HCT116 (cell line): ENCODE results near the gene PSMC2. TPM values are rescaled to one million over a fixed set of nuclear protein-coding genes. Genes with fewer than 3 reads are reported as not detected.

Source experiments
- ATAC-seq: fragments of 200-7000 bp; cut with Tn5 transposase; 2 replicates; pipeline ENCODE4 v1.9.1; 2020; ENCODE audit warnings: mild to moderate bottlenecking, moderate library complexity
- BruUV-seq: library from RNA; stranded (reverse); fragments of 400-500 nt; replicated peaks from 2 replicates; lab custom pipeline; 2021; lab: Mats Ljungman, UMichigan
- CTCF ChIA-PET: fragments of 300-600 bp; sonication (Branson Sonifier 250); formaldehyde crosslinking; loops from one replicate; lab custom pipeline; 2021; ENCODE audit warnings: antibody characterized with exemption; lab: Charles Lee
- POLR2A ChIA-PET: fragments of 300-600, 350-600 bp; sonication (Branson Sonifier 250); formaldehyde crosslinking; loops from one replicate; lab custom pipeline; 2021; ENCODE audit warnings: antibody characterized with exemption; lab: Charles Lee
- RAD21 ChIA-PET, 2 experiments: fragments of 300-600 bp; sonication (Branson Sonifier 250); formaldehyde crosslinking; loops; one replicate each; lab custom pipeline; 2023; ENCODE audit warnings: low total read pairs in 2 of 2; ENCODE audit not compliant: uncharacterized antibody in 2 of 2, unreplicated experiment in 2 of 2, low non-redundant PET in 1 of 2; lab: Charles Lee
- DNase-seq: peaks from one replicate; pipeline ENCODE4 v3.0.0-alpha.2; 2010; ENCODE audit warnings: low read depth, low spot score
- H2AFZ ChIP-seq: fragments of 200-600 bp; shearing (Covaris generic), sonication (generic); 2 replicates; pipeline ENCODE4 v1.6.1; 2017; ENCODE audit warnings: low read depth, mixed run types, mixed read lengths, antibody characterized with exemption, low read length; ENCODE audit not compliant: poor library complexity, severe bottlenecking
- H3K27ac ChIP-seq: 2 replicates; pipeline ENCODE4 v1.5.1; 2012; ENCODE audit warnings: low read depth, low read length
- H3K27me3 ChIP-seq: fragments of 200-600 bp; sonication (generic); 2 replicates; pipeline ENCODE4 v1.6.1; 2016; ENCODE audit warnings: mixed run types, low read length, mixed read lengths; ENCODE audit not compliant: insufficient read depth
- H3K36me3 ChIP-seq, 2 experiments: fragments of 200-500 bp in 1 of 2; fragments of 200-600 bp in 1 of 2; sonication (Bioruptor generic) in 1 of 2; sonication (generic) in 1 of 2; 2 replicates each; pipeline versions ENCODE4 v1.5.1 to v1.6.1; 2014 to 2016; ENCODE audit warnings: low read length in 2 of 2, inconsistent platforms in 1 of 2, mixed read lengths in 1 of 2, mixed run types in 1 of 2; ENCODE audit not compliant: insufficient read depth in 2 of 2, control insufficient read depth in 1 of 2
- H3K4me1 ChIP-seq, 2 experiments: fragments of 200-600 bp in 1 of 2; sonication (generic) in 1 of 2; 2 replicates each; pipeline versions ENCODE4 v1.5.1 to v1.6.1; 2012 to 2017; ENCODE audit warnings: low read length in 2 of 2, inconsistent platforms in 1 of 2, mild to moderate bottlenecking in 1 of 2, mixed read lengths in 1 of 2, mixed run types in 1 of 2, moderate library complexity in 1 of 2; ENCODE audit not compliant: insufficient read depth in 2 of 2, control insufficient read depth in 1 of 2
- H3K4me2 ChIP-seq: fragments of 200-600 bp; sonication (generic); 2 replicates; pipeline ENCODE4 v1.6.1; 2017; ENCODE audit warnings: mixed run types, low read length, mixed read lengths
- H3K4me3 ChIP-seq, 2 experiments: fragments of 200-600 bp in 1 of 2; sonication (generic) in 1 of 2; replicated peaks in 1 of 2; 2 replicates each; pipeline ENCODE4 v1.5.1; 2011 to 2016; ENCODE audit warnings: low read length in 2 of 2, control low read depth in 1 of 2, low read depth in 1 of 2, mild to moderate bottlenecking in 1 of 2, mixed read lengths in 1 of 2, mixed run types in 1 of 2
- H3K79me2 ChIP-seq: fragments of 200-600 bp; sonication (generic); 2 replicates; pipeline ENCODE4 v1.6.1; 2017; ENCODE audit warnings: mild to moderate bottlenecking, mixed run types, low read length, moderate library complexity, mixed read lengths; ENCODE audit not compliant: insufficient read depth
- H3K9ac ChIP-seq: fragments of 200-600 bp; sonication (generic); 2 replicates; pipeline ENCODE4 v1.6.1; 2016; ENCODE audit warnings: low read length, mixed read lengths
- H3K9me2 ChIP-seq: fragments of 200-600 bp; sonication (generic), shearing (Covaris generic); 2 replicates; pipeline ENCODE4 v1.6.1; 2017; ENCODE audit warnings: mixed run types, mild to moderate bottlenecking, moderate library complexity; ENCODE audit not compliant: insufficient read depth
- H3K9me3 ChIP-seq, 2 experiments: fragments of 200-500 bp in 1 of 2; fragments of 200-600 bp in 1 of 2; sonication (Bioruptor generic) in 1 of 2; sonication (generic) in 1 of 2; 2 replicates each; pipeline ENCODE4 v1.6.1; 2014 to 2017; ENCODE audit warnings: low read length in 2 of 2, mixed read lengths in 2 of 2, inconsistent platforms in 1 of 2, low read depth in 1 of 2, mild to moderate bottlenecking in 1 of 2, mixed run types in 1 of 2, moderate library complexity in 1 of 2; ENCODE audit not compliant: control insufficient read depth in 1 of 2, insufficient read depth in 1 of 2
- H4K20me1 ChIP-seq: fragments of 200-600 bp; sonication (generic), shearing (Covaris generic); 2 replicates; pipeline ENCODE4 v1.6.1; 2017; ENCODE audit warnings: mixed run types, mild to moderate bottlenecking, moderate library complexity; ENCODE audit not compliant: insufficient read depth
- CTCF ChIP-seq, 3 experiments: fragments of 200-600 bp in 1 of 3; sonication (generic) in 1 of 3; IDR thresholded peaks in 2 of 3; conservative IDR thresholded peaks in 1 of 3; 2 replicates each; pipeline ENCODE4 v1.5.1; 2012 to 2017; ENCODE audit warnings: low read depth in 2 of 3, low read length in 2 of 3, antibody characterized with exemption in 1 of 3, borderline replicate concordance in 1 of 3, control low read depth in 1 of 3, mild to moderate bottlenecking in 1 of 3, mixed read lengths in 1 of 3, mixed run types in 1 of 3, moderate library complexity in 1 of 3; ENCODE audit not compliant: insufficient read depth in 1 of 3
- EGR1 ChIP-seq: IDR thresholded peaks from 2 replicates; pipeline ENCODE4 v1.6.1; 2012; ENCODE audit warnings: low read depth
- ELF1 ChIP-seq: IDR thresholded peaks from 2 replicates; pipeline ENCODE4 v1.6.1; 2012; ENCODE audit warnings: low read depth, borderline replicate concordance
- RAD21 ChIP-seq: IDR thresholded peaks from 2 replicates; pipeline ENCODE4 v1.6.1; 2012; ENCODE audit warnings: low read depth, mild to moderate bottlenecking
- SIN3A ChIP-seq: IDR thresholded peaks from 2 replicates; pipeline ENCODE4 v1.6.1; 2012; ENCODE audit warnings: low read depth
- TCF7L2 ChIP-seq: IDR thresholded peaks from 2 replicates; pipeline ENCODE4 v1.7.0; 2011; ENCODE audit warnings: borderline replicate concordance, inconsistent platforms; ENCODE audit not compliant: insufficient read depth, insufficient read length; ENCODE audit errors: extremely low read depth
- YY1 ChIP-seq: IDR thresholded peaks from 2 replicates; pipeline ENCODE4 v1.6.1; 2011; ENCODE audit warnings: low read length, low read depth, moderate library complexity, mild to moderate bottlenecking; ENCODE audit not compliant: insufficient replicate concordance; ENCODE audit errors: extremely low read depth
- ZFX ChIP-seq: fragments of 450-650 bp; IDR thresholded peaks from 2 replicates; pipeline ENCODE4 v1.6.1; 2017
- intact Hi-C: fragments of 100-400 bp; cut with micrococcal nuclease; formaldehyde crosslinking; loops from 2 replicates; pipeline ENCODE4 v1.10.0; 2022
- total RNA-seq: library from RNA; stranded (reverse); gene quantifications from one replicate; pipeline ENCODE4 v1.2.1, GENCODE V29; 2021; ENCODE audit not compliant: unreplicated experiment
- TF ChIP-seq, protein P1 (sequence below): IDR thresholded peaks from 2 replicates; pipeline ENCODE4 v1.6.1; 2012
- TF ChIP-seq, protein P2 (sequence below): IDR thresholded peaks from 2 replicates; pipeline ENCODE4 v1.6.1; 2012; ENCODE audit warnings: low read depth

Gene PSMC2
- total RNA-seq, 1 experiment from 2014 or later: 121 TPM

DNA sequence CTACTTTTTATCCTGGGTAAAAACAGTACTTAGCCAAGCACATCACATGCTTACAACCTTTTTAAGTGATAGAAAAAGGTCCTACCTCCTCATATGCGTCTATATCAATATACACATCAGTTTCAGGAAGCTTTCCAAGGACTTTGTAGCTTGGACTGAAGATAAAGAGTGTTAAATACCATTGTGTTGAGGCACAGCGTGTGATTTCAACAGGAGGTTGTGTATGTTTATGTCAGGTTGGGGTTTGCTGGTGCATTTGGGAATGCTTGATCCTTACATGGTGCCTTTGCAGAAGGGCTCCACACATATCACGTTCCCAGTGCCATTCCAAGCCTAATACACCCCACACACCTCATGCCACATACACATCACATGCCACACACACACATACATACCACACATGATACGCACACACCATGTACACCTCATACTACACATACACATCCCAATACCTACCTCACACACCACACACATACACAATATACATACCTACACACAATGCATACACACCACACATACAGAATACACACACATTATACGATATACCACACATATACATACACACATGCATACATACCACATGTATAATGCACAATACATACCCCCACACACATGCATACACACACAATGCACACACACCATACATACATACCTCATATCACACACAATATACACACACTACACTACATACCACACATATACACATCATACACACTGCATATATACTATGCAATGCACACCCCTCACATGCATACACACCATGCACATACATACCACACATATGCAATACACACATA, 33.1 kb downstream of the PSMC2 start:
- H3K9me3 ChIP-seq: no peaks in the 10 kb centered on the region
- TF ChIP-seq ZFX: no peak
- no peak for TF ChIP-seq RAD21
- TF ChIP-seq TCF7L2: no peak
- TF ChIP-seq CTCF (IDR thresholded peaks at IDR 0.05 in 2 of 3, conservative IDR thresholded peaks at IDR 0.05 in 1 of 3; ENCODE audit: borderline replicate concordance in 1 of 3, insufficient read depth in 1 of 3, low read depth in 2 of 3, low read length in 2 of 3): no peak
- no peak for TF ChIP-seq EGR1
- TF ChIP-seq, protein P1, sequence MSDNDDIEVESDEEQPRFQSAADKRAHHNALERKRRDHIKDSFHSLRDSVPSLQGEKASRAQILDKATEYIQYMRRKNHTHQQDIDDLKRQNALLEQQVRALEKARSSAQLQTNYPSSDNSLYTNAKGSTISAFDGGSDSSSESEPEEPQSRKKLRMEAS: no peak
- TF ChIP-seq SIN3A: no peak
- TF ChIP-seq, protein P2, sequence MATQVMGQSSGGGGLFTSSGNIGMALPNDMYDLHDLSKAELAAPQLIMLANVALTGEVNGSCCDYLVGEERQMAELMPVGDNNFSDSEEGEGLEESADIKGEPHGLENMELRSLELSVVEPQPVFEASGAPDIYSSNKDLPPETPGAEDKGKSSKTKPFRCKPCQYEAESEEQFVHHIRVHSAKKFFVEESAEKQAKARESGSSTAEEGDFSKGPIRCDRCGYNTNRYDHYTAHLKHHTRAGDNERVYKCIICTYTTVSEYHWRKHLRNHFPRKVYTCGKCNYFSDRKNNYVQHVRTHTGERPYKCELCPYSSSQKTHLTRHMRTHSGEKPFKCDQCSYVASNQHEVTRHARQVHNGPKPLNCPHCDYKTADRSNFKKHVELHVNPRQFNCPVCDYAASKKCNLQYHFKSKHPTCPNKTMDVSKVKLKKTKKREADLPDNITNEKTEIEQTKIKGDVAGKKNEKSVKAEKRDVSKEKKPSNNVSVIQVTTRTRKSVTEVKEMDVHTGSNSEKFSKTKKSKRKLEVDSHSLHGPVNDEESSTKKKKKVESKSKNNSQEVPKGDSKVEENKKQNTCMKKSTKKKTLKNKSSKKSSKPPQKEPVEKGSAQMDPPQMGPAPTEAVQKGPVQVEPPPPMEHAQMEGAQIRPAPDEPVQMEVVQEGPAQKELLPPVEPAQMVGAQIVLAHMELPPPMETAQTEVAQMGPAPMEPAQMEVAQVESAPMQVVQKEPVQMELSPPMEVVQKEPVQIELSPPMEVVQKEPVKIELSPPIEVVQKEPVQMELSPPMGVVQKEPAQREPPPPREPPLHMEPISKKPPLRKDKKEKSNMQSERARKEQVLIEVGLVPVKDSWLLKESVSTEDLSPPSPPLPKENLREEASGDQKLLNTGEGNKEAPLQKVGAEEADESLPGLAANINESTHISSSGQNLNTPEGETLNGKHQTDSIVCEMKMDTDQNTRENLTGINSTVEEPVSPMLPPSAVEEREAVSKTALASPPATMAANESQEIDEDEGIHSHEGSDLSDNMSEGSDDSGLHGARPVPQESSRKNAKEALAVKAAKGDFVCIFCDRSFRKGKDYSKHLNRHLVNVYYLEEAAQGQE: no peak
- no peak for TF ChIP-seq YY1
- no peak for TF ChIP-seq ELF1
- H3K27ac ChIP-seq: no peak overlapping the region
- no peak for DNase-seq
- no peaks in the 10 kb centered on the region for H3K9me2 ChIP-seq
- H4K20me1 ChIP-seq: no peaks in the 10 kb centered on the region
- BruUV-seq: no TSS peak
- no peak overlapping the region for H3K4me3 ChIP-seq
- CTCF ChIA-PET: no interaction called here
- no peak overlapping the region for H2AFZ ChIP-seq
- no peaks in the 10 kb centered on the region for H3K4me1 ChIP-seq
- no peaks in the 10 kb centered on the region for H3K36me3 ChIP-seq
- POLR2A ChIA-PET: no interaction called here
- ATAC-seq: no peak
- no peak overlapping the region for H3K4me2 ChIP-seq
- no peak overlapping the region for H3K9ac ChIP-seq
- intact Hi-C loops: no loop called here
- RAD21 ChIA-PET: no interaction called here
- 0 out of 2 replicates have a peak, but pooled peaks cover 18% of the 10 kb centered on the region for H3K27me3 ChIP-seq
- H3K79me2 ChIP-seq: no peaks in the 10 kb centered on the region
